ENCODE results near the gene PIK3C2B.

DNA sequence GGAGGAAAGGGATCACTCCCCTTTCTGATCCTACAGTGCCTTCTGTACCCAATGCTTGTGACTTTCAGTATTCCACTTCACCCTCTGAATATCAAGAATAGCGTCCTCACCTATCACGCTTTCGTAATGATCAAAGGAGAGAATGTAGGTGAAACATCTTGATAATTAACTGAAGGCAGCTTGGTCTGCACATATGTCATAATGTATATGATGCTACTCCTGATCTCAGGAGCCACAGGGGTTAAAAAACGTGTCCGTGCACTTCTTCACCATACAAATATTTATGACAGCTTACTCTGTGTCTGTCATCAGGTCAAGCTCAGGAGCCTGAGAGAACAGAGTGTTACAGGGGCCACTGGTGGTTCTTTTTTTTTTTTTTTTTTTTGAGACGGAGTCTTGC, 1.2 kb upstream of the PIK3C2B start:
- TF ChIP-seq SIN3A (IDR thresholded peaks at IDR 0.05; ENCODE audit: borderline replicate concordance, insufficient read depth, low read depth, low read length), result no peak
- TF ChIP-seq, protein P1, sequence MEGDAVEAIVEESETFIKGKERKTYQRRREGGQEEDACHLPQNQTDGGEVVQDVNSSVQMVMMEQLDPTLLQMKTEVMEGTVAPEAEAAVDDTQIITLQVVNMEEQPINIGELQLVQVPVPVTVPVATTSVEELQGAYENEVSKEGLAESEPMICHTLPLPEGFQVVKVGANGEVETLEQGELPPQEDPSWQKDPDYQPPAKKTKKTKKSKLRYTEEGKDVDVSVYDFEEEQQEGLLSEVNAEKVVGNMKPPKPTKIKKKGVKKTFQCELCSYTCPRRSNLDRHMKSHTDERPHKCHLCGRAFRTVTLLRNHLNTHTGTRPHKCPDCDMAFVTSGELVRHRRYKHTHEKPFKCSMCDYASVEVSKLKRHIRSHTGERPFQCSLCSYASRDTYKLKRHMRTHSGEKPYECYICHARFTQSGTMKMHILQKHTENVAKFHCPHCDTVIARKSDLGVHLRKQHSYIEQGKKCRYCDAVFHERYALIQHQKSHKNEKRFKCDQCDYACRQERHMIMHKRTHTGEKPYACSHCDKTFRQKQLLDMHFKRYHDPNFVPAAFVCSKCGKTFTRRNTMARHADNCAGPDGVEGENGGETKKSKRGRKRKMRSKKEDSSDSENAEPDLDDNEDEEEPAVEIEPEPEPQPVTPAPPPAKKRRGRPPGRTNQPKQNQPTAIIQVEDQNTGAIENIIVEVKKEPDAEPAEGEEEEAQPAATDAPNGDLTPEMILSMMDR (IDR thresholded peaks at IDR 0.05), result no peak
- TF ChIP-seq POLR2AphosphoS5 (IDR thresholded peaks at IDR 0.05; ENCODE audit: low read depth, low read length), result no peak
- TF ChIP-seq, protein P2, sequence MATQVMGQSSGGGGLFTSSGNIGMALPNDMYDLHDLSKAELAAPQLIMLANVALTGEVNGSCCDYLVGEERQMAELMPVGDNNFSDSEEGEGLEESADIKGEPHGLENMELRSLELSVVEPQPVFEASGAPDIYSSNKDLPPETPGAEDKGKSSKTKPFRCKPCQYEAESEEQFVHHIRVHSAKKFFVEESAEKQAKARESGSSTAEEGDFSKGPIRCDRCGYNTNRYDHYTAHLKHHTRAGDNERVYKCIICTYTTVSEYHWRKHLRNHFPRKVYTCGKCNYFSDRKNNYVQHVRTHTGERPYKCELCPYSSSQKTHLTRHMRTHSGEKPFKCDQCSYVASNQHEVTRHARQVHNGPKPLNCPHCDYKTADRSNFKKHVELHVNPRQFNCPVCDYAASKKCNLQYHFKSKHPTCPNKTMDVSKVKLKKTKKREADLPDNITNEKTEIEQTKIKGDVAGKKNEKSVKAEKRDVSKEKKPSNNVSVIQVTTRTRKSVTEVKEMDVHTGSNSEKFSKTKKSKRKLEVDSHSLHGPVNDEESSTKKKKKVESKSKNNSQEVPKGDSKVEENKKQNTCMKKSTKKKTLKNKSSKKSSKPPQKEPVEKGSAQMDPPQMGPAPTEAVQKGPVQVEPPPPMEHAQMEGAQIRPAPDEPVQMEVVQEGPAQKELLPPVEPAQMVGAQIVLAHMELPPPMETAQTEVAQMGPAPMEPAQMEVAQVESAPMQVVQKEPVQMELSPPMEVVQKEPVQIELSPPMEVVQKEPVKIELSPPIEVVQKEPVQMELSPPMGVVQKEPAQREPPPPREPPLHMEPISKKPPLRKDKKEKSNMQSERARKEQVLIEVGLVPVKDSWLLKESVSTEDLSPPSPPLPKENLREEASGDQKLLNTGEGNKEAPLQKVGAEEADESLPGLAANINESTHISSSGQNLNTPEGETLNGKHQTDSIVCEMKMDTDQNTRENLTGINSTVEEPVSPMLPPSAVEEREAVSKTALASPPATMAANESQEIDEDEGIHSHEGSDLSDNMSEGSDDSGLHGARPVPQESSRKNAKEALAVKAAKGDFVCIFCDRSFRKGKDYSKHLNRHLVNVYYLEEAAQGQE (IDR thresholded peaks at IDR 0.05; ENCODE audit: insufficient read depth in 1 of 2, low read depth in 2 of 2, low read length in 1 of 2), result no peak
- no peak for TF ChIP-seq TCF7L2 (IDR thresholded peaks at IDR 0.05; ENCODE audit: low read depth, low read length)
